HG03039 (cell line): ENCODE results near the gene GNE.
"Not testable (repeated sequence)": the region's sequence is repeated elsewhere in the genome, so short reads cannot be mapped to it uniquely, and the experiment has no call there.

Experiments used
- ATAC-seq: cut with Tn5 transposase; IDR thresholded peaks from one replicate; pipeline ENCODE4 v1.9.1; 2021; ENCODE audit warnings: mild to moderate bottlenecking, moderate library complexity; ENCODE audit not compliant: unreplicated experiment

Gene GNE

DNA sequence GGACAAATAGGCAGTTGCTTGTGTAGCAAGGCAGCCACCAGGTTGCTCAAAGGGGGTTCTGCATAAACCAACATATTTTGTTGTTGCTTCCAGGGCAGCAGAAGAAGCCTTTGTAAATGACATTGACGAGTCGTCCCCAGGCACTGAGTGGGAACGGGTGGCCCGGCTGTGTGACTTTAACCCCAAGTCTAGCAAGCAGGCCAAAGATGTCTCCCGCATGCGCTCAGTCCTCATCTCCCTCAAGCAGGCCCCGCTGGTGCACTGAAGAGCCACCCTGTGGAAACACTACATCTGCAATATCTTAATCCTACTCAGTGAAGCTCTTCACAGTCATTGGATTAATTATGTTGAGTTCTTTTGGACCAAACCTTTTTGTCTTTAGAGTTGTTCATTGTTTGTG is 46.7 kb downstream of the GNE start:
- no peak for ATAC-seq

DNA sequence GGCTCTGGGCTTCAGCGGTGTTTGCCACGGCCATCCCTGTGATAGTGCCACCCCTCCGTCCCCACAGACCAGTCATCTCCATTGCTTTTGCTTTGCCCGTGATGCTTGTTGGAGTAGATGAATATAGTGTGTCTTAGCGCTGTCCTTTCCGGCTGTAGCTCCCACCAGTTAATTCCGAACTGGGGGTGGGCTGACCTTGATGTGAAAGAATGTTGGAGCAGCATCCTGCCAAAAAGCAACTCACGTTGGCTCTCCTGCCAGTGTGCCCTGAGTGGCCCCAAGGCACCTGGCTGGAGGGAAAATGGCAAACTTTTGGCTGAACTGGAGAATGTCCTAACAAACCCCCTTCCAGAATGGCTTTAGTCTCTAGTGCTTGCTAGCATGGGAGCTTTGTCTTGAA is 47.5 kb downstream of the GNE start:
- no peak for ATAC-seq

DNA sequence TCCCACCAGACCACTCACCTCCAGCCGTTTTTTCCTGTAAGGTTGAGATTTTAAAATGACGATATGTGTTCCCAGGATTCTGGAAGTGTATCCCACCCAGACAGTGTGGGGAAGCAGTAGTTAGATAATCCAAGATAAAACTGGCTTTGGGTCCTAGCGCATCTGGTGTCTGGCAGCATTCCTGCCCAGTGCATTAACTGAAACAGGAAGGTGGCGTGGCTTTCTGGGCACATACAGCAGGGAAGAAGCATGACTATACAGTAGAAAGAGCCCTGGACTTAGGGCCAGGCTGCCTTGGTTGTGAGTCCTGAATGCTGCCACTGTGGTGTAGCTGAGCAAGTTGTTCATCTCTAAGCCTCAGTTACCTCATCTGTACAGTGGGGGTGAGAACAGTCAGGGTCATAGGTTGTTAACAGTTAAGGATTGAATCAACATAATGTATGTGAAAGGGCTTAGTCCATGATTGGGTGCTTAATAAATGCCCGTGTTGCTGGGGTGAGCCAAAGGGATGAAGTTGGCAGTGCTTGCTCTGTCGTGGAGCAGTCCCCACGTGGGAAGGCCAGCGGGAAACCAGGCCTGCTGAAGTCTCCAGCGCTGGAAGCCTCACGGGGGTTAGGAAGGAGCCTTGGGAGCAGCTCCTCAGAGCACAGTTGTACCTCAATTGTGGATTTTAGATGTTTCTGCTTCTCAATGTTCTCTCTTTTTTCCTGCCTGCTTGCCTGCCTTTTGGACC is 49.6 kb downstream of the GNE start:
- ATAC-seq, result no peak

DNA sequence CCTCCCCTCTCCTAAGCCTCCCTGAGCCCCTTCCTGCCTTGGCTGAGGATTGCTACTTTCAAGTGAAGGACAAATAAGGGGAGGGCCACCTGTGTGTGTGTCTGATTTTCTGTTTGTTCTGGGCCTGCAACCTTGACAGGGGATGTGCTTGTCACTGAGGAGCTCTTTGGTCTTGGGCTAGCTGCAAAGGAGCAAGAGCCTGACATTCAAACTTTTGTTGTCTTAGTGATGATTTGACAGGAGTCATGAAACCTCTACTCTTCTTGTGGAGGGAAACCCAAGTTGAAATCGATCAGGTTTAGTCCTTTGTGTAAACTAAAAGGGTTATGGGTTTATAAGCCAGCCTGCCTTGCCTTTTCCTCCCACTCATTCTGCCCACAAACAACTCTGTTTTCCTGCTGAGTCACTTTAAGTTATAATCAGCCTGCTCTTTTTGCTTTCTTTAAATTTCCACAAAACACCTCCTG is 50.7 kb downstream of the GNE start:
- no peak for ATAC-seq

DNA sequence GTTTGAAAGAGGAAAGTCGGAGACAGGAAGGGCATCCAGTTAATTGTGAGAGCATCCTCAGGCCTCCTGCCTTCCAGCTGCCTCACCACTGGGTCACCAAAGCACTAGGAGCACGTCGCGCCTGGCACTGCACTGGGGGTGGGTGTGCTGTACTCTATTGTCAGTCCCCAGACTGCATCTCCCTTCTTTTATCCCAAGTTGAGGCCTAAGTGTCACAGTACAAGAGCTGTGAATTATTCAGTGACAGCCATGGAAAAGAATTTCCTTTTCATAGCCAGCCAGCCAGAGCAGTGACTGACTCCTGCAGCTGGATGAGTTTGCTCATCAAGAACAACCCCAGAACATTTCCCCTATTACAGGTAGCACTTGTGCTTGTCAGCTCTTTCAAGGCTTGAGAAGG is 51.2 kb downstream of the GNE start:
- ATAC-seq, result no peak

DNA sequence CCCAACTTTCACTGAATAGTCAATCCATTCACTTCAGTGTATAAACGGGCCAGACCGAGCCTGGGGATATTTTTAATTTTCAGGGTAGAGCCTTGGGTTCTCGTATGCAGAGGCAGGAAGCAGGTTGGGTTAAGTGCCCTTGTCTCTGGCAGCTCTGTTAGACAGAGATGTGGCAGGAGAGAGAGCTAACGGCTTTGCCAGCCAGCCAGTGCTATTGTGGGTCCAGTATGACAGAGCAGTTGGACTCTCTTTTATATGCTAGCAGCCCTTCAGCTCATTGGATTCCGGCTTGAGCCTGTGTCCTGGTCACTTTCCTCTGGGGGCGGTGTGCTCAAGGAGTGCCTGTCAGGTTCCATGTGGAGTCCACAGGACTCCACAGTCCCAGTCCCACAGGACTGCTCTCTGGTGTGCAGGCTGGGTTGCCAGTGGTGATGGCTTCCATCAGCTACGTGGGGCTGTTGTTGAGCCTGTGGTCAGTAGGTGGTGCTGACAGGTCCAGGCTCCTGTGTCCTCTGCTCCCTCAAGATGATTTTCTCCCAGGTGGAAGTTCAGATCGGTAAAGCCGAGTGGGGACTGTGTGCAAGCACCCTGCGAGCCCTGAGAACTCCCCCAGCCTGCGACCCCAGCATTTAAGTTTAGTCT is 53.2 kb downstream of the GNE start:
- no peak for ATAC-seq

DNA sequence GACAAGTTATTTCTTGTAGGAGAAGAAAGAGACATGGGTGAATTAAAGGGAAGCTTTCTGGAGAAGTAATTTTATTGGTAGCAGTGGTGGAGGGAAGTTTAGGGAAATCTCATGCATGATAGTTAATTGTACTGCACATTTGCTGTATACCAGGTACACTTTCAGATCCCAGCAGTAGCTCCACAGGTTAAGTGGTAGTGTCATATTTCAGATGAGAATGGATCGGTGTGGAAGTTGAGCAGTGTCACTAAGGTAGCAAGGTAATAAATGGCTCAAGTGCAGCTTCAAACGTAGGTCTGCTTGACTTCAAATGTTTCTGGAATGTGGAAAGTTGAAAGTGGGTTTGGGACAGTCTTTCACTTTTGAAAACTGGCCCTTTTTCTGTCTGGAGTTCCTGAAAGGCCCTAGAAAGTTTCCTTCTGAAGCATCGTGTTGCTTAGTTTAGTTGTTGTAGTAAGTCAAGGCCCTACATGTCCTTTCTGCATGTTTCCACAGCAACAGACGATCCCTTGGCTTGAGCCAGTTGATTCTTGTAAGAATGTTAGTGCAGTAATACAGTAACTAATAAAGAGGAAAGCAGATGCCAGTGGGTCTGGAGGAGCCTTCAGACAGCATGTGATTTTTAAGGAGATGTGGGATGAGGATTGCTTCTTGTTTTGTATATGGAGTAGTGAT is 63.8 kb downstream of the GNE start:
- ATAC-seq, result no peak

DNA sequence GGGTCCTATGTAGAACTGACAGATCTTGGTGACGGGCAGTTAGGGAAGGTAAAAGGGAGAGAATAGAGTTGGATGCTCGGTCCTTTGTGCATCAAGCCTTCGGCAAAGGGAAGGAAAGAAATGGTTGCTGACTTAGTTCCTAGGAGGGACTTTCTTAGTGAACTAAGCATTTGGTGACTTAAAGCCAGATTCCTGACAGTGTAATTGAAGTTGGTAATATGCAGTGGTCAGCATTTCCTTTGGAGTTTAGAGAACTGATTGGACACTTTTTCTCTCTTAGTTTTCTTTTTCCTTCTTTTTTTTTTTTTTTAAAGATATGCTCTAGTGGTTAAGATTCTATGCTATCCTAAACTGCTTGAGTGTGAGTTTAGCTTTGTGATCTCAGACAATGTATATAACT is 65.2 kb downstream of the GNE start:
- no peak for ATAC-seq

DNA sequence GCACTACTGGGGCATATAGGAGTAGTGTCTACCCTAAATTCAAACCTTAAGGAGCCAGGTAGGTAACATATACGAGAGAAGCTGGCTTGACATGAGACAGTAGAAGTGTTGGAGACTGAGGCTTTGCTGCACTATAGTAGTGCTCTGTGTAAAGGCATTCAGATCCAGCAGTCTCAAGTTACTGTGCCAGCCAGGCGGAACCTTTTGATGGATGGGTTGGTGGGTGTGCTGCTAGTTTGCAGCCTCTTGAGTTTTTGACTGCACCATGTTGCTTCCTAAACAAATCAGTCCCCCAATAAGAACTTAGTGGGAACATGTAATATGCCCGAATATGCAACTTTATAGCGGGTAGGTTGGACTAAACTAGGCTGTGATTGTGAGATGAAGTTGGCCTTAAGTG is 66.1 kb downstream of the GNE start:
- ATAC-seq, result no peak

DNA sequence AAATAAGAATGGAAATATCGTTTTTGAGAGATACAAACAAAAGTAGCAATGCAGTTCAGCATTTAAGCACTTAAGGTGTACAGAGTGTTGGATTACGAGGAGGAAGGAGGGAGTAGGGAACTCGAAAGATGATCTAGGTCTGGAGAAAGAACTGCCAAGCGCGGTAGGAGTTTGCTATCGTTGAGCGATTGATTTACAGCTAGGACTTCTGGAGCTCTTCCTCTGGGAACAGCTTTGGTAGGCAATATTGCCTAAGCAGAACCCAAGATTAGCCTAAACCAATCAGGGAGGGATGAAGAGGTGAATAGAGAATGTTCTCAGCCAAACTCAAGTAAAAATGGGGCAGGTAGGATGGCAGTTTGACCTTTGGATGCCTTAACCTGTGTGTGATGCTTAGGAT is 66.6 kb downstream of the GNE start:
- no peak for ATAC-seq

DNA sequence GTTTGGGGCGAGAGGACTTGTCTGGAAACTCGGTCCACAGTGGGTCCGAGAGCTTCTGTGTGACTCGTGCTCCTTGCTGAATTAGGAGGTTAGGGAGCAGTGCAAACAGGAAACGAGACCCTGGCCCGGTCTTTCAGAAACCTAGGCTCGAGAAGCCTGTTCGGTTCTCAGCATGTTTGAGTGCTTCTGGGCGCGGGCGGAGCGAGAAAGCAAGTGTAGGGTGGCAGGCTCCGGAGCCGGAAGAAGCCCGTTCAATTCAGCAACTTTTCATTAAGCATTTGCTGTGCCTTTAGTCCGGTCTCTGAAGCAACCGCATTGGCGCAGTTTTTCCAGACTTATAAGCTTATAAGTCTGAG is 67.0 kb downstream of the GNE start:
- ATAC-seq, result peak; percentile 8

DNA sequence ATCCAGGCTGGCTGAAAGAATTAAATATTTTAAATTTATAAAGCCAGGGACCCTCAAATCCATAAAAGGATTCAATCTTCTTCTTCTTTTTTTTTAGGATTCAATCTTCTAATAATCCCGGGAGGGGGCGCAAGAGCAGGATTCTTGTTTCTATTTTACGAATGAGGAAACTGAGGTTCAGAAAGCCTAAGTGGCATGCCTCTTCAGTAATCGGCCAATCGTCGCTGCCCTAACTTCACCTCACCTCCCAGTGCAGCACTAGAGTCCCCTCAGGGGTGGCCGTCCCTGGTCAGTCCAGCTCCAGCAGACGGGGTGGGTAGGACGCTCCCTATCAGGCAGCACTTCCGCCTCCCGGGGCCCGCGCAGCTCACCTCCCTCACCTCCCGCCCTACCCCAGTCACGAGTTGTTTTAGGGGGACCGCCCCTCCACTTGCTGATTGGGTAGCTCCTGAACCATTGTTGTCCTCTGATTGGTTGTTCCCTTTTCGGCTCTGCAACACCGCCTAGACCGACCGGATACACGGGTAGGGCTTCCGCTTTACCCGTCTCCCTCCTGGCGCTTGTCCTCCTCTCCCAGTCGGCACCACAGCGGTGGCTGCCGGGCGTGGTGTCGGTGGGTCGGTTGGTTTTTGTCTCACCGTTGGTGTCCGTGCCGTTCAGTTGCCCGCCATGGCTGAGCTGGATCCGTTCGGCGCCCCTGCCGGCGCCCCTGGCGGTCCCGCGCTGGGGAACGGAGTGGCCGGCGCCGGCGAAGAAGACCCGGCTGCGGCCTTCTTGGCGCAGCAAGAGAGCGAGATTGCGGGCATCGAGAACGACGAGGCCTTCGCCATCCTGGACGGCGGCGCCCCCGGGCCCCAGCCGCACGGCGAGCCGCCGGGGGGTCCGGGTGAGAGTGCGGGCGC is 67.6 kb downstream of the GNE start, which contains the start of gene CLTA:
Gene CLTA (plus strand): TSS at position 534 of the 902 bp plus-strand sequence. CDS start 136 bp downstream, at position 670.
- ATAC-seq, result peak; percentile 97

DNA sequence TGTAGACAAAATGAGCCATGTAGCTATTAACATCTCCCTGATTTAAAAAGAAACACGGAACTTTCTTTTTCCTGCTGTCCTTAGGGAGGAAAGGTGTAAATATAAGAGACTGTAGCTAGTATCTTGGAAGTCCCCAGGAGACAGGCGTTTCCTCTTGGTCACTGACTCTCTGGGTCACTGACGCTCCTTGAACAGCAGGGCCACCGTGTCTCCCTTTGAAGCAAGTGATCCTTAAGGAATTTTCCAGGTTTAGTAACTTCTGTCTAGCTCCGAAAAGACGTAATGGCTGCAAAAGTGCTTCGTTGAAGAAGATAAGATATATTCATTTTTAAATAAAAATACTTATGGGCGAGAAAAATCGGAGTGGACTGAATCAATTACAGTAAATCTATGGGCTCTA is 68.3 kb downstream of the GNE start:
- no peak for ATAC-seq

DNA sequence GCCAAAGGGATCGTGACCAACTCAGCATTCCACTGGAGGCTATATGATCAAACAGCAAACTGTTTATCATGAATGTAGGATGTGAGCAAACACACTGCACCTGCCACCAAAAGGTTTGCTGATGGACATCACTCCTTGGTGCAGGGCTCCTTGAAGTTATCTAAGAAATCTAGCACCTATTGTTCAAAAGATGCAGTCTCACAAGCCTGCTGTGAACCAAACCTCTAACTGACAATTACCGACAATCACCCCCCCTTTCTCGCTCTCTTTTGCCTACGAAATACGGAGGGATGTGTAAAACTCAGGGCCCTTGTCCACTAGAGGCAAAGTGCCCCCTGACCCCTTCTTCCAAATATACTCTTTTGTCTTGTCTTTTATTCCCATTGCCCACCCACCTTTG is 70.0 kb downstream of the GNE start:
- ATAC-seq, result no peak

DNA sequence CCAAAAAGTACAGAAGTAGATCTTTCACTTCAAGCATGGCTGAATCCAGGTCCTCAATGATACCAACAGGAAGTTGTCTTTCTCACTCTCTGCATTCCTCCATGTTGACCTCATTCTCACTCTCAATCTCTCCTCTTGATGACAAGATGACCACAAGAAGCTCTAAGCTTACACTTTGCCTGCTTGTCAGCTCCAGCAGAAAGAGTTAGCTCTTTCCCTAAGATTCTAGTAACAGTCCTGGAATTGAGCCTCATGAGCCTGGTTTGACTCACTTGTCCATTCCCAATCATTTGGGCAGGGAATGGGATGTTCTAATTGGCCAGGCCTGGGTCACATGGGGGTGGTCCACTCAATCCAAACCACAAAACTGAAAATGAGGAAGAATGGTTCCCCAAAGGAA is 70.8 kb downstream of the GNE start:
- ATAC-seq, result no peak

DNA sequence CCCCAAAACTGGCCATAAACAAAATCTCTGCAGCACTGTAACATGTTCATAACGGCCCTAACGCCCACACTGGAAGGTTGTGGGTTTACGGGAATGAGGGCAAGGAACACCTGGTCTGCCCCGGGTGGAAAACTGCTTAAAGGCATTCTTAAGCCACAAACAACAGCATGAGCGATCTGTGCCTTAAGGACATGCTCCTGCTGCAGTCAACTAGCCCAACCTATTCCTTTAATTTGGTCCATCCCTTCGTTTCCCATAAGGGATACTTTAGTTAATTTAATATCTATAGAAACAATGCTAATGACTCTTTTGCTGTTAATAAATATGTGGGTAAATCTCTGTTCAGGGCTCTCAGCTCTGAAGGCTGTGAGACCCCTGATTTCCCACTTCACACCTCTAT is 78.0 kb downstream of the GNE start:
- ATAC-seq, result not testable (repeated sequence)

DNA sequence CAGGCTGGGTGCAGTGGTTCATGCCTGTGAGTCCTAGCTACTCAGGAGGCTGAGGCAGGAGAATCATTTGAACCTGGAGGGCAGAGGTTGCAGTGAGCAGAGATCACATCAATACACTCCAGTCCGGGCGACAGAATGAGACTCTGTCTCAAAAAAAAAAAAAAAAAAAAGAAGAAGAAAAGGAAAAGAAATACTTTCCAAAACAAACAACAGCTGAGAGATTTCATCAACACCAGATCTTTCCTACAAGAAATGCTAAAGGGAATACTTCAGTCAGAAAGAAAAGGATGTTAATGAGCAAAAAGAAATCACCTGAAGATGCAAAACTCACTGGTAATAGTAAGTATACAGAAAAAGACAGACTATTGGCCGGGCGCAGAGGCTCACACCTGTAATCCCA is 80.7 kb downstream of the GNE start:
- no peak for ATAC-seq

DNA sequence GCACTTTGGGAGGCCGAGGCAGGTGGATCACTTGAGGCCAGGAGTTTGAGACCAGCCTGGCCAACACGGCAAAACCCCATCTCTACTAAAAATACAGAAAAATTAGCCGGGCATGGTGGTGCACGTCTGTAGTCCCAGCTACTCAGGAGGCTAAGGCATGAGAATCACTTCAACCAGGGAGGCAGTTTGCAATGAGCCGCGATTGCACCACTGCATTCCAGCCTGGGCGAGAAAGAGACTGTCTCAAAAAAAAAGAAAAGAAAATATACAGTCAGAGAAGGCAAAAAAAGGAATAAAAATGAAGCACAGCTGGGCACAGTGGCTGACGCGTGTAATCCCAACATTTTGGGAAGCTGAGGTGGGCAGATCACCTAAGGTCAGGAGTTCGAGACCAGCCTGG is 81.8 kb downstream of the GNE start:
- not testable (repeated sequence) for ATAC-seq

DNA sequence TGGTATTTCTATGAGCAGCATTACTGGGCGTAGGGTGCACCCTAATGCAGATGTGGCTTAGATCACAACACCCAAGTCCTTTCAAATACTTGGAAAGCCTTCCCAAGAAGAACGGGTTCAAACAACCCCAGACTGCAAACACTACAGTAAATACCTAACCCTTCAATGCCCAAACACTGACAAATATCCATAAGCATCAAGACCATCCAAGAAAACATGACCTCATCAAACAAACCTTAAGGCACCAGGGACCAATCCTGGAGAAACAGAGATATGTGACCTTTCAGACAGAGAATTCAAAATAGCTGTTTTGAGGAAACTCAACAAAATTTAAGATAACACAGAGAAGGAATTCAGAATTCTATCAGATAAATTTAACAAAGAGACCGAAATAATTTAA is 83.0 kb downstream of the GNE start:
- ATAC-seq, result not testable (repeated sequence)

DNA sequence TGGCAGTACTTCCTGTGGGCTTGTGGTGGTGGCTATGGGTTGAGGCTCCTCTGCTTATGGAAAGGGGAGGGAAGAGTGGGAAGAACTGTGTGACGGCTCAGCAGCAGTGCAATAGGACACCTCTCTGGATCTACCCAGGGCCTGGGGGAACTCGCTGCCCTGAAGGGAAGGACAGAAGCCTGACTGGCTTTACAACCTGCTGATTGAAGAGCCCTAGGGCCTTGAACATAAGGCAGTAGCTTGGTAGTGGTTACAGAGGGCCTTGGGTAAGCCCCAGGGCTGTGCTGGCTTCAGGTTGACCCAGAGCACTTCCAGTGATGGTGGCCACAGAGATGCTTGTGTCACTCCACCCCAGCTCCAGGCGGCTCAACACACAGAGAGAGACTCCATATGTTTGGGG is 83.5 kb downstream of the GNE start:
- no peak for ATAC-seq

DNA sequence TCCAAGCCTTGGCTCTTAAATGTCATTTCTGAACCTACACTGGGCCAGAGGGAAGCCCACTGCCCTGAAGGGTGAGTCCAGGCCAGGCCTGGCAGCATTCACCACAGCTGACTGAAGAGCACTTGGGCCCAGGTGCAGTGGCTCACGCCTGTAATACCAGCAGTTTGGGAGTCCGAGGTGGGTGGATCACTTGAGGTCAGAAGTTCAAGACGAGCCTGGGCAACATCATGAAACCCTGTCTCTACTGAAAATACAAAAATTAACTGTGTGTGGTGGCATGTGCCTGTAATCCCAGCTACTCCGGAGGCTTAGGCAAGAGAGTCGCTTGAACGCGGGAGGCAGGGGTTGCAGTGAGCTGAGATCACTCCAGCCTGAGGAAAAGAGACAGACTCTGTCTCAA is 84.0 kb downstream of the GNE start:
- ATAC-seq, result no peak
